SK-N-SH (cell line): ENCODE data around the gene MYOG. TPM values are rescaled to one million over a fixed set of nuclear protein-coding genes. Genes with fewer than 3 reads are reported as not detected.

ENCODE experiments used
- CTCF ChIA-PET: fragments of 300-600, 350-600 bp; formaldehyde crosslinking; extraction: SDS; loops from one replicate; lab custom pipeline; 2021; lab: Yijun Ruan, JAX
- POLR2A ChIA-PET: fragments of 350-600 bp; sonication (Branson Sonifier 250); formaldehyde crosslinking; extraction: SDS; loops from one replicate; lab custom pipeline; 2020; ENCODE audit warnings: antibody characterized with exemption, inconsistent platforms; lab: Yijun Ruan, JAX
- DNase-seq: peaks from one replicate; pipeline ENCODE4 v3.0.0; 2012
- H2AFZ ChIP-seq: fragments of 200-600 bp; sonication (generic); 2 replicates; pipeline ENCODE4 v1.8.1; 2016; ENCODE audit warnings: antibody characterized with exemption, mild to moderate bottlenecking, low read depth
- H3F3A ChIP-seq: fragments of 200-600 bp; sonication (generic); replicated peaks from 2 replicates; pipeline ENCODE3; 2016; ENCODE audit warnings: antibody characterized with exemption, mild to moderate bottlenecking; ENCODE audit not compliant: insufficient read depth
- H3K27ac ChIP-seq, 2 experiments: fragments of 200-500 bp in 1 of 2; fragments of 200-600 bp in 1 of 2; sonication (Bioruptor generic) in 1 of 2; sonication (generic), shearing (Covaris generic) in 1 of 2; 2 replicates each; pipeline versions ENCODE4 v1.5.1 to v1.6.1; 2014 to 2016; ENCODE audit warnings: low read depth in 2 of 2, inconsistent platforms in 1 of 2, low read length in 1 of 2, mild to moderate bottlenecking in 1 of 2, mixed read lengths in 1 of 2
- H3K27me3 ChIP-seq: fragments of 200-600 bp; sonication (generic), shearing (Covaris generic); 2 replicates; pipeline ENCODE4 v1.6.1; 2016; ENCODE audit warnings: mixed run types; ENCODE audit not compliant: insufficient read depth
- H3K36me3 ChIP-seq, 2 experiments: fragments of 200-500 bp in 1 of 2; fragments of 200-600 bp in 1 of 2; sonication (Bioruptor generic) in 1 of 2; sonication (generic) in 1 of 2; replicated peaks in 1 of 2; 2 replicates each; pipeline versions ENCODE3 to v1.5.1; 2014 to 2016; ENCODE audit warnings: low read length in 1 of 2, mild to moderate bottlenecking in 1 of 2; ENCODE audit not compliant: insufficient read depth in 2 of 2, control insufficient read depth in 1 of 2
- H3K4me1 ChIP-seq, 2 experiments: fragments of 200-500 bp in 1 of 2; fragments of 200-600 bp in 1 of 2; sonication (Bioruptor generic) in 1 of 2; sonication (generic), shearing (Covaris generic) in 1 of 2; 2 replicates each; pipeline versions ENCODE4 v1.5.1 to v1.6.1; 2014 to 2016; ENCODE audit warnings: low read depth in 1 of 2, low read length in 1 of 2, mixed run types in 1 of 2; ENCODE audit not compliant: insufficient read depth in 2 of 2, control insufficient read depth in 1 of 2
- H3K4me2 ChIP-seq: fragments of 200-600 bp; sonication (generic), shearing (Covaris generic); 2 replicates; pipeline ENCODE4 v1.6.1; 2017; ENCODE audit warnings: mixed run types
- H3K4me3 ChIP-seq, 2 experiments: fragments of 200-500 bp in 1 of 2; fragments of 200-600 bp in 1 of 2; sonication (Bioruptor generic) in 1 of 2; sonication (generic), shearing (Covaris generic) in 1 of 2; 2 replicates each; pipeline versions ENCODE4 v1.5.1 to v1.8.1; 2014 to 2016; ENCODE audit warnings: low read depth in 2 of 2, inconsistent platforms in 1 of 2, low read length in 1 of 2, mild to moderate bottlenecking in 1 of 2, mixed read lengths in 1 of 2, moderate library complexity in 1 of 2
- H3K79me2 ChIP-seq: fragments of 200-600 bp; sonication (generic); 2 replicates; pipeline ENCODE4 v1.8.1; 2017; ENCODE audit warnings: mild to moderate bottlenecking; ENCODE audit not compliant: insufficient read depth
- H3K9ac ChIP-seq: fragments of 200-600 bp; sonication (generic); 2 replicates; pipeline ENCODE4 v1.6.1; 2017; ENCODE audit warnings: mixed run types
- H3K9me2 ChIP-seq: fragments of 200-600 bp; sonication (generic); 2 replicates; pipeline ENCODE4 v1.6.1; 2017; ENCODE audit warnings: mixed run types
- H3K9me3 ChIP-seq: fragments of 200-600 bp; sonication (generic); 2 replicates; pipeline ENCODE4 v1.6.1; 2017; ENCODE audit warnings: mixed run types, mild to moderate bottlenecking, moderate library complexity
- H4K20me1 ChIP-seq: fragments of 200-600 bp; sonication (generic); 2 replicates; pipeline ENCODE4 v1.6.1; 2017; ENCODE audit warnings: mild to moderate bottlenecking, mixed run types; ENCODE audit not compliant: insufficient read depth
- CHD2 ChIP-seq: fragments of 150-350 bp; IDR thresholded peaks from 2 replicates; pipeline ENCODE4 v1.6.1; 2018; ENCODE audit warnings: low read length; ENCODE audit not compliant: partially characterized antibody
- EZH2phosphoT487 ChIP-seq: fragments of 200-600 bp; sonication (generic); IDR thresholded peaks from 2 replicates; pipeline ENCODE4 v1.6.1; 2017; ENCODE audit warnings: low read depth, mixed run types, mild to moderate bottlenecking, antibody characterized with exemption, moderate library complexity, borderline replicate concordance
- FOSL2 ChIP-seq: IDR thresholded peaks from 2 replicates; pipeline ENCODE4 v1.4.0; 2012; ENCODE audit warnings: low read depth, mild to moderate bottlenecking, moderate library complexity, borderline replicate concordance
- IRF3 ChIP-seq: fragments of 150-350 bp; IDR thresholded peaks from 2 replicates; pipeline ENCODE4 v1.6.1; 2016; ENCODE audit warnings: mild to moderate bottlenecking, low read depth, low read length
- JUND ChIP-seq: IDR thresholded peaks from 2 replicates; pipeline ENCODE4 v1.4.0; 2012
- MXI1 ChIP-seq: IDR thresholded peaks from 2 replicates; pipeline ENCODE4 v1.6.1; 2012; ENCODE audit warnings: mild to moderate bottlenecking, low read depth, low read length, improper control_type of control experiment
- NFIC ChIP-seq: IDR thresholded peaks from 2 replicates; pipeline ENCODE4 v1.4.0; 2012; ENCODE audit warnings: borderline replicate concordance
- NRF1 ChIP-seq: IDR thresholded peaks from 2 replicates; pipeline ENCODE4 v1.6.1; 2012; ENCODE audit warnings: low read depth, mild to moderate bottlenecking, low read length
- POLR2AphosphoS5 ChIP-seq: IDR thresholded peaks from 2 replicates; pipeline ENCODE4 v1.6.1; 2012; ENCODE audit warnings: low read depth, low read length
- RXRA ChIP-seq: IDR thresholded peaks from 2 replicates; pipeline ENCODE4 v1.4.0; 2012; ENCODE audit warnings: low read depth, mild to moderate bottlenecking, borderline replicate concordance
- SIN3A ChIP-seq: IDR thresholded peaks from 2 replicates; pipeline ENCODE4 v1.6.1; 2012; ENCODE audit warnings: low read depth, mild to moderate bottlenecking, low read length, moderate library complexity, borderline replicate concordance
- TAF1 ChIP-seq: IDR thresholded peaks from 2 replicates; pipeline ENCODE4 v1.6.1; 2012; ENCODE audit warnings: low read depth, mild to moderate bottlenecking, low read length, moderate library complexity, borderline replicate concordance
- TCF12 ChIP-seq: IDR thresholded peaks from 2 replicates; pipeline ENCODE4 v1.4.0; 2012
- TEAD4 ChIP-seq: IDR thresholded peaks from 2 replicates; pipeline ENCODE4 v1.4.0; 2012; ENCODE audit warnings: mild to moderate bottlenecking, borderline replicate concordance; ENCODE audit not compliant: insufficient read depth
- WGBS: methylation state at CpG from one replicate; pipeline ENCODE4 v1.1.6; 2017; ENCODE audit warnings: low lambda C conversion rate; 5-methylcytosine and 5-hydroxymethylcytosine counted together
- polyA plus RNA-seq, 3 experiments: library from polyadenylated mRNA; depleted of rRNA; stranded (reverse); fragments of >200 nt; gene quantifications; 2 replicates each; pipeline ENCODE4 v1.2.3, GENCODE V29; 2012
- TF ChIP-seq, protein P1 (sequence below): IDR thresholded peaks from 2 replicates; pipeline ENCODE4; 2012

MYOG gene
- polyA plus RNA-seq, 1 of the 3 experiments (the other 2 are of a cell fraction) = not detected

GRCh38 chr1:203066965-203067364 is 18.8 kb downstream of the MYOG start:
- H2AFZ ChIP-seq = no peak overlapping the region
- H3K9ac ChIP-seq = no peak overlapping the region
- peaks cover 0 to 29% of the 10 kb centered on the region in 2 experiments; a peak in 2 of 4 replicates for H3K4me1 ChIP-seq
- H3K9me3 ChIP-seq = no peaks in the 10 kb centered on the region
- no peaks in the 10 kb centered on the region for H3K27me3 ChIP-seq
- H3K36me3 ChIP-seq = no peaks in the 10 kb centered on the region
- POLR2A ChIA-PET = no interaction called here
- no peak overlapping the region for H3K4me2 ChIP-seq
- no peaks in the 10 kb centered on the region for H3K79me2 ChIP-seq
- no peaks in the 10 kb centered on the region for H3F3A ChIP-seq
- H3K4me3 ChIP-seq = no peak overlapping the region
- H3K27ac ChIP-seq = no peak overlapping the region
- no peak for DNase-seq
- CTCF ChIA-PET = interaction anchor here (1.0 to 7.2 kb wide), 8 partner anchors 9 to 201 kb away, joined by 3 to 52 read pairs (median 5); no protein-coding TSS in a partner anchor
- WGBS = 70% methylated on average over 3 of the region's 3 CpGs
- TF ChIP-seq NFIC (no peak), JUND (no peak), MXI1 (no peak), IRF3 (no peak), EZH2phosphoT487 (no peak), POLR2AphosphoS5 (no peak), TAF1 (no peak), CHD2 (no peak), TCF12 (no peak), NRF1 (no peak), RXRA (no peak)
- TF ChIP-seq, protein P1, sequence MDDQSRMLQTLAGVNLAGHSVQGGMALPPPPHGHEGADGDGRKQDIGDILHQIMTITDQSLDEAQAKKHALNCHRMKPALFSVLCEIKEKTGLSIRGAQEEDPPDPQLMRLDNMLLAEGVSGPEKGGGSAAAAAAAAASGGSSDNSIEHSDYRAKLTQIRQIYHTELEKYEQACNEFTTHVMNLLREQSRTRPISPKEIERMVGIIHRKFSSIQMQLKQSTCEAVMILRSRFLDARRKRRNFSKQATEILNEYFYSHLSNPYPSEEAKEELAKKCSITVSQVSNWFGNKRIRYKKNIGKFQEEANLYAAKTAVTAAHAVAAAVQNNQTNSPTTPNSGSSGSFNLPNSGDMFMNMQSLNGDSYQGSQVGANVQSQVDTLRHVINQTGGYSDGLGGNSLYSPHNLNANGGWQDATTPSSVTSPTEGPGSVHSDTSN = no peak
- H4K20me1 ChIP-seq = no peaks in the 10 kb centered on the region
- no peaks in the 10 kb centered on the region for H3K9me2 ChIP-seq

- TF ChIP-seq SIN3A (no peak), FOSL2 (no peak), TEAD4 (no peak), CHD2 (no peak), TCF12 (no peak), JUND (no peak)
- Histone ChIP-seq H3K9me2 (no peaks in the 10 kb centered on the region), H3K9me3 (no peaks in the 10 kb centered on the region), H3F3A (no peaks in the 10 kb centered on the region), H3K27me3 (no peaks in the 10 kb centered on the region), H3K4me2 (no peak overlapping the region), H2AFZ (no peak overlapping the region), H3K4me1 (peaks cover 0 to 29% of the 10 kb centered on the region in 2 experiments; a peak in 2 of 4 replicates), H3K36me3 (no peaks in the 10 kb centered on the region), H3K79me2 (no peaks in the 10 kb centered on the region), H3K4me3 (no peak overlapping the region), H4K20me1 (no peaks in the 10 kb centered on the region), H3K9ac (no peak overlapping the region), H3K27ac (no peak overlapping the region)
- ChIA-PET CTCF (interaction anchor here (1.0 to 7.2 kb wide), 7 partner anchors 11 to 275 kb away, joined by 4 to 52 read pairs (median 5); no protein-coding TSS in a partner anchor), POLR2A (interaction anchor here (1.7 kb wide), 1 partner anchor 14 kb away, joined by 4 read pairs; no protein-coding TSS in a partner anchor)
- 63% methylated on average over 2 of the region's 2 CpGs for WGBS
- no peak for DNase-seq
These were observed 19.8 kb downstream of the MYOG start for GRCh38 chr1:203065986-203066385.
